GM12875 (cell line): ENCODE data around the gene EXD1.

Experiments used
- H3K4me3 ChIP-seq: one replicate; pipeline ENCODE4 v1.5.1; 2011; ENCODE audit warnings: low read depth, low read length, control low read depth
- TF ChIP-seq, protein P1 (sequence below): IDR thresholded peaks from 2 replicates; pipeline ENCODE4 v1.5.1; 2011; ENCODE audit warnings: low read depth, mild to moderate bottlenecking, control low read depth, inconsistent platforms, low read length, moderate library complexity, borderline replicate concordance; ENCODE audit not compliant: insufficient read depth

EXD1 gene

GRCh38 chr15:41161736-41162135 lies 68.8 kb downstream of the EXD1 start:
- TF ChIP-seq, protein P1, sequence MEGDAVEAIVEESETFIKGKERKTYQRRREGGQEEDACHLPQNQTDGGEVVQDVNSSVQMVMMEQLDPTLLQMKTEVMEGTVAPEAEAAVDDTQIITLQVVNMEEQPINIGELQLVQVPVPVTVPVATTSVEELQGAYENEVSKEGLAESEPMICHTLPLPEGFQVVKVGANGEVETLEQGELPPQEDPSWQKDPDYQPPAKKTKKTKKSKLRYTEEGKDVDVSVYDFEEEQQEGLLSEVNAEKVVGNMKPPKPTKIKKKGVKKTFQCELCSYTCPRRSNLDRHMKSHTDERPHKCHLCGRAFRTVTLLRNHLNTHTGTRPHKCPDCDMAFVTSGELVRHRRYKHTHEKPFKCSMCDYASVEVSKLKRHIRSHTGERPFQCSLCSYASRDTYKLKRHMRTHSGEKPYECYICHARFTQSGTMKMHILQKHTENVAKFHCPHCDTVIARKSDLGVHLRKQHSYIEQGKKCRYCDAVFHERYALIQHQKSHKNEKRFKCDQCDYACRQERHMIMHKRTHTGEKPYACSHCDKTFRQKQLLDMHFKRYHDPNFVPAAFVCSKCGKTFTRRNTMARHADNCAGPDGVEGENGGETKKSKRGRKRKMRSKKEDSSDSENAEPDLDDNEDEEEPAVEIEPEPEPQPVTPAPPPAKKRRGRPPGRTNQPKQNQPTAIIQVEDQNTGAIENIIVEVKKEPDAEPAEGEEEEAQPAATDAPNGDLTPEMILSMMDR: no peak
- H3K4me3 ChIP-seq: no peak overlapping the region

GRCh38 chr15:41161336-41161735 lies 69.2 kb downstream of the EXD1 start:
- TF ChIP-seq, protein P1: no peak
- no peak overlapping the region for H3K4me3 ChIP-seq

GRCh38 chr15:41160639-41161315 lies 69.8 kb downstream of the EXD1 start:
- TF ChIP-seq, protein P1: no peak
- H3K4me3 ChIP-seq: no peak overlapping the region

- TF ChIP-seq, protein P1: no peak
- H3K4me3 ChIP-seq: no peak overlapping the region
Observed at GRCh38 chr15:41154412-41154811, 76.1 kb downstream of the EXD1 start.

GRCh38 chr15:41153733-41154132 lies 76.8 kb downstream of the EXD1 start:
- TF ChIP-seq, protein P1: no peak
- no peak overlapping the region for H3K4me3 ChIP-seq

DNA sequence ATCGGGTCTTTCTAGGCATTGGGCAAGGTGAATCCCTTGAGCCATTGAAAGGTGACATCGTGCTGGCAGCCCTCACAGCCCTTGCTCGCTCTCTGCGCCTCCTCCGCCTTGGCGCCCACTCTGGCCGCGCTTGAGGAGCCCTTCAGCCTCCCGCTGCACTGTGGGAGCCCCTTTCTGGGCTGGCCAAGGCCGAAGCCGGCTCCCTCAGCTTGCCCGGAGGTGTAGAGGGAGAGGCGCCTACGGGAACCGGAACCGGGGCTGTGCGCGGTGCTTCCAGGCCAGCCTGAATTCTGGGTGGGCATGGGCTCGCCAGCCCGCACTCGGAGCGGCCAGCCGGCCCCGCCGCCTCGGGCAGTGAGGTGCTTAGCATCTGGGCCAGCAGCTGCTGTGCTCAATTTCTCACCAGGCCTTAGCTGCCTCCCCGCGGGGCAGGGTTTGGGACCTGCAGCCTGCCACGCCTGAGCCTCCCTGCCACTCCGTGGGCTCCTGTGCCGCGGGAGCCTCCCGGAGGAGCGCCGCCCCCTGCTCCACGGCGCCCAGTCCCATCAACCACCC lies 79.0 kb downstream of the EXD1 start:
- H3K4me3 ChIP-seq: no peak overlapping the region
- TF ChIP-seq, protein P1: no peak

GRCh38 chr15:41150279-41150678 lies 80.3 kb downstream of the EXD1 start:
- TF ChIP-seq, protein P1: no peak
- no peak overlapping the region for H3K4me3 ChIP-seq
